Measurements from ENCODE around the gene FOXB1.

Gene FOXB1

DNA sequence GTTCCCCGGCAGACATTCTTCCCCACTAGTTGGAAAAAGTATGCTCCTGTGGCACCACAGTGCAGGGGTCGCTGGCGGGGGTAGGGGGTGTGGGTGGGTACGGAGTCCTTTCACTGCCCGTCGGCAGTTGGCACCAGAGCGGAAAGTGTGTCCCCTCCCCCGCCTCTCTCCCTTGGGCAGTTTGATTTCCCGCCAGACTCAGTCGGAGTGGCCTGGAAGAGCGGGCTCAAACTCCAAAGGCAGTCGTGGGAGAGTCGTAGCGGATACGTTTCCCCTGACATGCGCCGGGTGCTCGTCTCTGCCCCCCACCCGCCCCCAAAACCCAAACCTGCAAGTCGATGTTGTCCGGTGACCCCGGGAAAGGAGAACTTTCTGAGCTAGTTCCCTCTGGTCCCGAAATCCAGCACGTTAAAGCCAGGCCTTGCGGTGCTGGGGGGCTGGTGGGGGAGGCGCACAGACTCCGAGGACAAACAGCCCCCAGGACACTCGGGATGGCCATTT, 4.4 kb upstream of the FOXB1 start:
- DNase-seq: no peak

DNA sequence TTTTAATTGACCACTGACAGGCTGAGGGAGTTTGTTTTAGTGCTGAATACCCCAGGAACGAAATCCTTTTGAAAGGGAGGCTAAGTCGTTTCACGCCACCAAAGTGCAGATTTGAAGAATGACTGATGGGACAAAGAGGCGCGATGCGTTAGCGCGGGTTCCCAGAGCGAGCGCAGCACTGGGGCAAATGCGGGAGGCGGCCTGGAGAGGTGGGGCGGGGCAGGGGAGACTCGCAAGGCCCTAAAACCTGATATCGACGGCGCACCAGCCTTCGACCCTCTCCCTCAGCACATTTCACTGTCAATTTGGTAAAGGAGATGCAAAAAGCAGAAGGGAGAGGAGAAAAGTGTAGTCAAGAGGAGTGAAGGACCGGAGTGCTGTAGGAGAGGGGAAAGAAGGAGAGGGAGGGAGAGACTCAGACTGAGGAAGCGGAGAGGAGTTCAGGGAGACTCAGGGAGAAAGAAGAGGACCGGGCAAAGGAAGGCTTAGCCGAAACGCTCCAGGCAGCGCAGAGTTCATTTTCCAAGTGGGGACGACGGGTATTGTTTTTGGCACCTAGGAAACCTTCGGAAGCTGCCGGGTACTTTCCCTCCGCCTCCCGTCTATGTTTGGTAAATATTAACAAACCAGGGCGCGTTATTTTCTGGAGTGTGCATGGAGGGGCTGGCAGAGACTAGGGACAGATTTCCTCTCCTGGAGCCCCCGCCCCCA, 3.8 kb upstream of the FOXB1 start:
- no peak for DNase-seq

DNA sequence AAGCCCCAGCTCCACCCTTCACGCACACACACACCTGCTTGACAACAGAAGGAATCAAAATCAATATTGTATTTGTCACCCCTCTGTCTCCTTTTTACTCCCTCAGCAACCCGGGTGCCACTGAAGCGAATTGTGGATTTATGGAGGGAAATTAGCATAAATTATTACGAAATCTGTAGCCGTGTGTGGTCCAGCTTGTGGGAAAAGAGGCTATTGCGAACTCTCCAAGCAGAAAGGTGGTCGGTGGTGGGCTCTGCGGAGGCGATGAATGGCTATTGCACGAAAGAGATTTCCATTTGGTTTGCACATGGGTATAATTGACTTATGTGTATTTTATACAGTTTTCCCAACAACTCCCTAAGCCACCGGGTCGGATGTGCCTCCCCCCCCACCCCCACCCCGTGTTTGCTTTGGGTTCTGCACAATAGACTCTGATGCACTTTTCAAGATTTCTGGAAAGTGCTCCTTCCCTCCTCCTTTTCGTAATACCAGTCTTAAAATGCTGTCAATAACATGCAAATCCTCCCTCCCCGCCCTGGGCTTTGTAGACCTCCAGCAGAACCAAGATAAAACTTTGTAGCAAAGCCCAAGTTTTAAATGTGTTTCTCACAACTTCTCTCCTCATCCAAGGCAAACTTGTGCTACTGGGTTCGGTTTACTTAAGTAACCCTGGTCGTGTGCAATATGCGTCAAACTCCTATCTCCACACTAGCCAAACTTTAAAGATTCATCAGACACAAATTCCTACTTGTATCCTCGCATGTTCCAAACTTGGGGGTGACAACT, 3.1 kb upstream of the FOXB1 start:
- no peak for DNase-seq

DNA sequence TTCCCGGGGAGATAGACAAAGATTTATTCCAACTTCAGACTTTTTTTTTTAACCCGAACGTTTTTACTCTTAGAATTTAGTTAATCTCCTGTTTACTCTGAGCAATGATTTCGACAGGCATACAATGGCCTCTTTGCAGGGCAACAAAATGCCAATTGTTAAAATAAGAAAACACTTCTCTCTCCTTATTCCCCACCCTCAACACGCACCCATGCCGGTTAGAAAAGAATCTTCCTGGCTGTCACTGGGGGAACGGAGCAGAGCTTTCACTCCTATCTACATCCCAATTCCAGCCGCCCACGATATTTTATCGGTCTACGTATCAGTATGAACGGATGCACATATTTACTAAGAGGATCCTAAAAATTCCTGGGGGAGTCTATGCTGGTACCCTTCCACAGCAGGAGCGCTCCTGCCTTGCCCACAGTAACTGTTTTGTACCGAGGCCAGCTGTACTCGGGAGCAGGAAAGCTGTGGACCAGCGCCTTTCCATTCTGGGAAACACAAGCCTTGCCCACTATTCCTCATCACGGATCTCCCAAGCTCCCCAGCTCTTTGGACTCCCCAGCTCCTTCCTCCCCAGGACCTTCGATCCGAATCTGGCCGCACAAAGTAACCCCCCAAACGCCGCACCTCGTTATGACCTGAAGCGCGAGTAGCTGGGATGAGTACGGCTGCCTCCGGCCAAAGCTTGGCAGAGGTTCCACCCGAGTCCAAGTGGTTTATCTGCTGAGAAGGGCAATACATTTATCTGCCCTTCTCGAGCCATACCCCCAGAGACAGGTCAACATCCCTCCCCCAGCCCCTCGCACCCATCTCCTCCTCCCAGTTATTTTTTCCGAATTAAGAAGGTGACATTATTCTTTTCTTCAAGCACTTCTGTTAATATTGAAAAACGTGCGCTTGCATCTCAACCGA, 2.2 kb upstream of the FOXB1 start:
- no peak for DNase-seq

DNA sequence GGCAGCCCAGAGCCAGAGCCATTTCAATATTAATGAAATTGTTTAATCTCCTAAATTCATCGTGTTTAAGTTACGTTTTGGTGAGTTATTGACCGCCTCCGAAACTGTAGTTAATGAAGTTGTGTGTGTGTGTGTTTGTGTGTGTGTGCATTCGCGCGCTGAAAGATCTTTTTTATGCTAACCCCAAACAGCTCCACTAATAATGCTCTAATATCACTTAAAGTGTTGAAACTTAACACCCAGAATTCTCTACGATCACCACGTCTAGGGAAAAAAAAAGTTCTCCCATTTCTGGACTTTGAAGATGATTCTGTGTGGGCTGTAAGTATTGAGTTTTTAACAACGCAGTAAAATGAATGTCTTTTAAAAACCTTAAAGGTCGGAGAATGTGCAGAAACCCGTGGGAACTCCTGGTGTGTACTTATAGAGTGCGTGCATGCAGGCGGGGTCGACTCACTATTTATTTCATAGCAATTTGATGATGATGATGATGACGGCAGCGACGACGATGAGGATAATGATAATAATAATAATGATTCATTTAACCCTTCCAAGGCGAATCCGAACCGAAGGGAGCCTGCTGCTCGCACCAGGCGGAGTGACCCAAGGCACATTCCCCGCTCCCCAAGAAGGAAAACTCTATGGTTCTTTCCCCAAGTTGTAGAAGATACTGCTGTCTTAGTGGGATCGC, 1.4 kb upstream of the FOXB1 start:
- no peak for DNase-seq

DNA sequence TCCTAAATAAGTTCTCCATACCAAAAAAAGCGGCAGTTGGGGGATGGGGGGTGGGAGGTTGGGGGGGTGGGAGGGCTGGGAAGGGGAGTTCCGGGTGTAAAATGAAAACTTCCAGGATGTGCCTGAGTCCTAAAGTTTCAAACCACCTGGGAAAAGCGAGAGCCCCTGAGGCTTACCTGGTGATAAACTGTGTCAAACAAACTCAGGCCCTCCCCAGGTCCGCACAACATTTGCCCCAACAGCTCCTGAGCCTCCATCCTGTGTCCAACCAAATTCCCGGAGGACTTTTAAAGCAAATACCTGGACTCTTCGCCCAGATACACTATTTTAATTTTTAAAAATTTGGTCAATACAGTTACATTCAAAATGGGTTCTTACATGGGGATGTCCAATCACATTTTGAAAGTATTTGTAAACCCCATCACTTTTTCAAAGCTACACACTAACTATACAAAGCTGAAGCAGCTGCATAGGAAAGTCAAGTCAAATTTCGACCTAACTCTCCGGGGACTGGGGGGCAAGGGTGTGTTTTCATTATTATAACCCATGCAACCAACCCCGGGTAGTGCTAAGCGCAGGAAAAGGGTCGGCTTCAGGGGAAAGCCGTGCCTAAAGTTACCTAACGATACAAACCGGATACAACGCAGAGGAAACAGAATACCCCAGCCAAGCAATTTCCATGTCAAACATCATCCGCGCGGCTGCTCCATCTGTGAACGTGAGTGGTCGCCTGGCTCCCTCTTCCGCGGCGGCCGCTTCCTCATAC, 685 bp upstream of the FOXB1 start:
- DNase-seq: no peak

DNA sequence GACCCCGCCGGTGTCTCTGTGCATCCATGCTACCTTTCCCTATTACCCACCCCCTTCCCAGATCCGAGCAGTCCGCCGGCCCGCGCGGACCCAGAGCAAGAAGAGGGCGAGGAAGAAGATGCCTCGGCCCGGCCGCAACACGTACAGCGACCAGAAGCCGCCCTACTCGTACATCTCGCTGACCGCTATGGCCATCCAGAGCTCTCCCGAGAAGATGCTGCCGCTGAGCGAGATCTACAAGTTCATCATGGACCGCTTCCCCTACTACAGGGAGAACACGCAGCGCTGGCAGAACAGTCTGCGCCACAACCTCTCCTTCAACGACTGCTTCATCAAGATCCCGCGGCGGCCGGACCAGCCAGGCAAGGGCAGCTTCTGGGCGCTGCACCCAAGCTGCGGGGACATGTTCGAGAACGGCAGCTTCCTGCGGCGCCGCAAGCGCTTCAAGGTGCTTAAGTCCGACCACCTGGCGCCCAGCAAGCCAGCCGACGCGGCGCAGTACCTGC, 788 bp downstream of the FOXB1 start:
- DNase-seq: no peak

DNA sequence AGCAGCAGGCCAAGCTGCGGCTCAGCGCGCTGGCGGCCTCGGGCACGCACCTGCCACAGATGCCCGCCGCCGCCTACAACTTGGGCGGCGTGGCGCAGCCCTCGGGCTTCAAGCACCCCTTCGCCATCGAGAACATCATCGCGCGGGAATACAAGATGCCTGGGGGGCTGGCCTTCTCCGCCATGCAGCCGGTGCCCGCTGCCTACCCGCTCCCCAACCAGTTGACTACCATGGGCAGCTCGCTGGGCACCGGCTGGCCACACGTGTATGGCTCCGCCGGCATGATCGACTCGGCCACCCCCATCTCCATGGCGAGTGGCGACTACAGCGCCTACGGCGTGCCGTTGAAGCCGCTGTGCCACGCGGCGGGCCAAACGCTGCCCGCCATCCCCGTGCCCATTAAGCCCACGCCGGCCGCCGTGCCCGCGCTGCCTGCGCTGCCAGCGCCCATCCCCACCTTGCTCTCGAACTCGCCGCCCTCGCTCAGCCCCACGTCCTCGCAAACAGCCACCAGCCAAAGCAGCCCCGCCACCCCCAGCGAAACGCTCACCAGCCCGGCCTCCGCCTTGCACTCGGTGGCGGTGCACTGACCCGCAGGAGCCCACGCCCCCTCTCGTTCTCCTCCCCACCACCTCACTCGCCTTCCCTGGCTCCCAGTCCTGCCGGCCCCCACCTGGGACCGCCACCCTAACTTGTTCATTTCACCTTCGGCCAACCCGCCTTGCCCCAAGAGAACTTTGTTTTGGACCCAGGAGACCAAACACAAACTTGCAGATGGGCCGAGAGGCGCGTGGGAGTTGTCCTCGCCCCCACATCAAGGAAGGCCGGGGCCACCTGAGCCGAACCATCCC, 1.5 kb downstream of the FOXB1 start:
- no peak for DNase-seq

DNA sequence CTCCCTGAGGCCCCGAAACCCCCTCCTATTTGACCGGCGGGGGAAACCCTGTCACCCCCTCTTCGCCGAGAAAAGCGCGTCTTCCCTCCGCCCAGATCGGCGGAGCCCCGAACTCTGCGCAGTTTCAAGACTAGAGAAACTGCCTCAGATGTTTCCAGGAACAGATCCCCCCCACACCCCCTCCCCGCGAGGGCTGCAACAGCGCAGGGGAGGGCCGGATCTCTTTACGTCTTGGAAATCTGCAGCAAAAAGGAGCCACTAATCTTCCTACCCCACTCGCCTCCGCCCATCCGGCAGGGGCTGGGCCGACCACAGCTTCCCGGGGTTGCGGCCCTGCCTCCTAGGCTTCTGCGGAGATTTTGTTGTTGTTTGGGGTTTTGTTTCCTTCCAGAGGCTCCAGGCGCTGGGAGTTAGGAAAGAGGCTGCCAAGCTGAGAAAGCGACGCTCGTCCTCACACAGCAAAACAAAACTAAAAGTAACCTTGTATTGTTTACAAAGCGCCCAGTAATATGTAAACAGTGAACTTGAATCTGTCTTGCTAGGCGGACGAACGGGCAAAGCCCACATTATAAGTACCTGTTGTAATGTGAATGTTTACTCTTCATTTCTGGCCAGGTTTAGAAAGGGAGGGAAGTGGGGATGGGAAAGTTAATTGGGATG, 2.2 kb downstream of the FOXB1 start:
- no peak for DNase-seq

DNA sequence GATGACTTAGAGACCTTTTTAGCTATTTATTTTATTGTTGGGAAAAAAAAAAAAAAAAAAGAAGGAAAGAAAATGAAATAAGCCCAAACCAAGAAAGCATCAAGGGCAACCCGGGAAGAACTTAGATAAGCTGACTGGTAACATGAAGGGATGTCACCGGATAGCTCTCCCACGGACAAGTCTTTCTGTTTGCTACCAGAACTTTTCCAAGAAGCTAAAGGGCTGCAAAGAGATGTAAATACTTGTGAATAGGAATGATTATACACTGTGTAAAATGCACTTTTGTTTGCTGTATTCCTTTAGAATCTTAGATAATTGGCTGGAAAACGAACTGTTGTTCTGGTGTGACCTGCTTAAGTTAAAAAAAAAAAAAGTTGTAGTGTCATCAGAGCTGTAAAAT, 2.8 kb downstream of the FOXB1 start:
- no peak for DNase-seq

DNA sequence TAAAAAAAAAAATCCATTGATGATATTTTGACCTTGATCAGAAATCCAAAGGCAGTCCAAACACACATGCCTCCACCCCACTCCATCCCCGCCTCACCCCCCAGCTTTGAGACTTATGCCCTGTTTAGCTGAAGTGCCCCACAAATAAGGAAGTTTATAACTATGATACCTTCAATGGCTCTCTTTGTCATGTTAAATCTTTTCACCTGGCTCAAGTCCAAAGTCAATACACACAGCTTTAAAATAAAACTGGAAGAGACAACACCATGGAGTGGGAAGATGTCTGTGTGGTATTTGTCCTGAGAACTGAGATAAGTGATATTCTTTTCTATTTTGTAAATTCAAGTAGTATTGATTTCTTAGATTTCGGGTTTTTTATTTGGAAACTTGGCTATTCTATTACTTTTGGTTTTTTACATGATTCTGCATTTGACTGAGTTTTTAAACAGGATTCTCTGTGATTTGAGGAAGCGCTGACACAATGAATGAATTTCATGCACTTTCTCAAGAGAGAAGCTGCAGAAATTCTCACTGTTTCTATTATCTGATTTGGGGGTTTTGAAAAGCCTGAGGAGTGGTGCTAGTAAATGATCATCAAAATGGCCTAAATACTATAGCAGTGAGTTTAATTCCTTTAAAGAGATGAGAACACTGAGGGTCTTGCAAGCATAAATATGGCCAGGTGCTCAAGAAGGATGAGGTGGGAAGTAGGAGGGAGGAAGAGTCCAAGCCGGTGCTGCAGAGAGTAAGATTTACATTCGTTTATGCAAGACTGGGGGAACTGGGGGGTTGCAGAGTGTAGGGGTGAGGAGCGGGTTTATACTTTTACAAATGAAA, 5.2 kb downstream of the FOXB1 start:
- no peak for DNase-seq

DNA sequence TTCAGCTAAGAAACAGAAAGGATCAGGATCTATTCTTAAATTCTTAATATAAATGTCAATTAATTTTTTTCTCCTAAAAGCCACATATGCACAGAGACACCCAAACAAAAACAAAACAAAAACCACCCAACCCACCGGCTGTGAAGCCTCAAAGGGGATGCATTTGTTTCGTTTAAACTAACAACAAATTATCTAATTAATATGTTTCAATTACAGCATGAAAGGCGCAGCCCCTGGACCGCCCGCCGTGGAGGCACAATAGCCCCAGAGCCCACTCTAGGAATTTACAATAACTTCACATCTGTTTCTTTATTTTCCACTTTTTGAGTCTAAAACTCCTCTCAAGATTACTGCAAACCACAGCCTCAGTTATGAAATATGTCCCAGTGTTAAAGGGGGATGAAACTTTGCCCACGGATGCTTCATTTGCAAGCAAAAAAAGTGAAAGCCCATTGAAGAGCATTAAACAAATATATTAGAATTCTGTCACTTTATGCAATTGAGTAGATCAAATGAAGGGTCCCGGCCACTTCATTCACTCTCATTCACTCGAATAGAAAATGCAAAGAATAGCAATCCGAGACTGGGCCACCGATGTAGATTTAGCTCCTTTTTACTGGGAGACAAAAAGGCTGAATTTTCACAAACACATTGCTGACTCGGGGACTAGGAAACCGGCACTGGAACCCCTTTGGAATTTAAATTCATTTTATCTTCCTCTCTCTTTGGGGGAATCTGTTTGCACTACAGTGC, 6.0 kb downstream of the FOXB1 start:
- DNase-seq: no peak

DNA sequence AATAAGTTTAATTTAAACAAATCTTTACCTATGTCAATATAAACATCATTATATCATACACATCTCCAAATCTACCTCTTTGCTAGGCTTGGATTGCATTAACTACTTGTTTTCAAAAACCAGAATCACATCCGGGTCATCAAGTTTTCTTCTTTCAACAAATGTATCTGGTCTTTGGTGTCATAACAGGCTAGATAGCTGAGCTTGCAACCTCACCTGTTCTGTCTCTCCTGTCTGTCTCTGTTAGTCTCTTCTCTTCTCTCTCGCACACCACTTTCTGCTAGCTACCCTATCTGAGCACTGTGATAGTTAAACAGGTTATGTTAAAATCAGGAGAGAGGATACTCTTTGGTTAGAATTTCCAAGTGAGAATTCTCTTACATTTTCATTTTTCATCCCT, 6.7 kb downstream of the FOXB1 start:
- no peak for DNase-seq

DNA sequence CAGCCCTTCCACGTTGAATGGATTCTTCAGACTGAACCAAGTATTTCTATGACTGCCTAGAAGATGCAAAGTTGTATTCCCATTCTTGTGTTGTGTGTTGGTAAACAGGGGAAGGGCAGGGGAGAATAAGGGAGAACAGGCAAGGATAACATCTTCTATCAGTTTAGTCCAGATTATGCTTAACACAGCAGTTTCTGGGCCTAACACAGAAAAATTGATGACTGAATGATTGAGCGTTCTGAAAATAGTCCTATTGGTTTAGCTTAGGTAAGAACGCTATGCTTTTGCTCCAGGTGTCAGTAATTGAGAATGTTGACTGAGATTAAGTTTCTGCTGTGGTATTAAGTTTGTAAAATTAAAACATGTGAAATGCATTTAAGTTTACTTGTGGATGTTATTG, 8.6 kb downstream of the FOXB1 start:
- no peak for DNase-seq

DNA sequence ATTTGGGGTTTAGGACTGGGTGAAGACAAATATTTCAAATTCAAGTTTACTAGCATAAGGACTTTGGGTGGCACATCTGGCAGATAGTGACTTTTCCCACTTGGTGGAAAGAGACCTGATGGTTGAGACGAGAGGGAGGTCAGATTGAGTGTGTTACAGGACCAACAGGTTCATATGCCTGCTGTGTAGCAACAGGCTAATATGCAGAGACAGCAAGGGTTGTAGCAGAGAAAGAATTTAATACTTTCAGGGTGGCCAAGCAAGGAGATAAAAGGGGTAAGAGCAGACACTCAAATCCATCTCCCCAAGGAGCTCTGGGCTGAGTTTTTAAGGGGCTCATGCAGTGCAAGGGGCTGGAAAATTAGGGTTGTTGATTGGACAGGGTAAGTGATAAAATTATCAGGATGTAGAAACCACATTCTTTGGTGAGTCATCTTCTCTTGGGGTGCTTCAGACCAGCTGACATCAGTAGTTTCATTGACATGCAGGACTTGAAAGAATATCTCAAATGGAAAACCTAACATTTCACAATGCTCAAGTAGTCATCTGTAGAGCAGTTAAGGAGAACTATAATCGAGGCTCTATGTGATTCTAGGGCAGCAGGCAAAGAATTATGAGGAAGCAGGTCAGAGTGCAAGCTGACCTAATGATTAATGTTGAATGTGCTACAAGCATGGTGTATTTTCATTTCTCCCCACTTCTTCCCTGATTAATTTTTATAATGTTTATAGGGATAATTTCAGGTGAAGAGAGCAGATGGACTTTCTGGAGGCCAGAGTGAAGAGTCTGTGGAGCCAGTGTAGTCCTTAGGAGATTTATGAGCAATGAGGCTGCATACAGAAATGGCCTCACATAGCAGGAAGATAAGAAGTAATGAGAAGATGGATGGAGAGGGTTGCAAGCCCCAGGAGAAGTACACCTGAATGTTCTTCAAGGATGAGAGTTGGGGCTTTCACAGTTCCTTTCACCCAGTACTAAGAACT, 13.7 kb downstream of the FOXB1 start:
- no peak for DNase-seq

DNA sequence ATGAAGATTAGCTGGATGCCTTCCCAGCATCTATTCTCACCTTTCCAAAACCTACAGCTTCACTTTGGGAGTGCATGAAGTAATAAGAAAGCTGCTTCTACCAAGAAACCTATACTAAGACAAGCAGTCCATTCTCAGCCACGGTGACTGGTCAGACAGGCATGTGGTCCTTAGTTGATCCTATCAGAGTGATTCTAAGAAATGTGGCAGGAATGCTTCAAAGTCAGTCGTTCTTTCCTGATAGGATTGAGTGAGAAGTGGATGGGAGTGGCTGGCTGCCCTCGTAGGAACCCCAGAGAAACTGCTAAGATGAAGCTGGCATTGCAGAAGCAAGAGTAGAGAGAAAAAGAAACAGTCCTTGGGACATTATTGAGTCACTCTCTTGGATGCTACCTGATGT, 16.6 kb downstream of the FOXB1 start:
- DNase-seq: no peak

Data from NCI-H1436 (cell line).